Prostate gland (tissue), 2 donors: ENCODE data around the gene HACL1.

Source experiments
- POLR2A ChIP-seq: fragments of 450-650 bp; IDR thresholded peaks from one replicate; pipeline ENCODE4 v1.6.1; 2016; ENCODE audit warnings: antibody characterized with exemption, mild to moderate bottlenecking
- POLR2AphosphoS5 ChIP-seq: sonication (generic); formaldehyde crosslinking; IDR thresholded peaks from one replicate; pipeline ENCODE4 v1.6.1; 2017; ENCODE audit warnings: antibody characterized with exemption
- TF ChIP-seq, protein P1 (sequence below), 4 experiments: fragments of 200-600 bp in 2 of 4; fragments of 450-650 bp in 2 of 4; sonication (generic) in 2 of 4; IDR thresholded peaks; 1 replicate in 3 of 4; 2 replicates in 1 of 4; pipeline ENCODE4 v1.5.1; 2016 to 2019; ENCODE audit warnings: antibody characterized with exemption in 4 of 4, mild to moderate bottlenecking in 2 of 4, moderate library complexity in 2 of 4

DNA sequence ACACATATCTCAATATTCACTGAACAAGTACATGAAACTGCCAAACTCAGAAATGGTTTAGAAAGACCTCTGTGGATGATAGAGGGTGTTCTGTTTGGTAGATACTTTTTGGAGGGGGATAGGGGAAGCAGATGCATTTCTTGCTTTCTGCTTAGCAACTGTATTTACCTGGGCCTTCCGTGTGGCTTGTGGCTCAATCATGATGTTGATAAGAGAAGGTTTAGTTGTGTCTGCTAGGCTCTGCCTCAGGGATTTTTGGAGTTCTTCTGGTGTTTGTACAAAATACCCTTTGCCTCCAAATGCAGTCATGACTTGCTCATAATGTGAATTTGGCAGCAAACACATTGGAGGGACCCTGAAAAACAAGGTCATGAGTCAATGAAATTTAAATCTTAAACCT lies 38.2 kb downstream of the HACL1 start:
- TF ChIP-seq, protein P1, sequence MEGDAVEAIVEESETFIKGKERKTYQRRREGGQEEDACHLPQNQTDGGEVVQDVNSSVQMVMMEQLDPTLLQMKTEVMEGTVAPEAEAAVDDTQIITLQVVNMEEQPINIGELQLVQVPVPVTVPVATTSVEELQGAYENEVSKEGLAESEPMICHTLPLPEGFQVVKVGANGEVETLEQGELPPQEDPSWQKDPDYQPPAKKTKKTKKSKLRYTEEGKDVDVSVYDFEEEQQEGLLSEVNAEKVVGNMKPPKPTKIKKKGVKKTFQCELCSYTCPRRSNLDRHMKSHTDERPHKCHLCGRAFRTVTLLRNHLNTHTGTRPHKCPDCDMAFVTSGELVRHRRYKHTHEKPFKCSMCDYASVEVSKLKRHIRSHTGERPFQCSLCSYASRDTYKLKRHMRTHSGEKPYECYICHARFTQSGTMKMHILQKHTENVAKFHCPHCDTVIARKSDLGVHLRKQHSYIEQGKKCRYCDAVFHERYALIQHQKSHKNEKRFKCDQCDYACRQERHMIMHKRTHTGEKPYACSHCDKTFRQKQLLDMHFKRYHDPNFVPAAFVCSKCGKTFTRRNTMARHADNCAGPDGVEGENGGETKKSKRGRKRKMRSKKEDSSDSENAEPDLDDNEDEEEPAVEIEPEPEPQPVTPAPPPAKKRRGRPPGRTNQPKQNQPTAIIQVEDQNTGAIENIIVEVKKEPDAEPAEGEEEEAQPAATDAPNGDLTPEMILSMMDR (IDR thresholded peaks at IDR 0.05) = no peak
- no peak for TF ChIP-seq POLR2A
- TF ChIP-seq POLR2AphosphoS5 = no peak
